Inflammatory macrophage treated with lipopolysaccharide for 1 hour (primary cell): ENCODE results near the gene LGSN.
"Not testable (repeated sequence)": the region's sequence is repeated elsewhere in the genome, so short reads cannot be mapped to it uniquely, and the experiment has no call there.

ENCODE experiments used
- DNase-seq, 2 donors: peaks; one replicate each; pipeline ENCODE4 v3.0.0-alpha.2; 2020 to 2022

The LGSN gene

DNA sequence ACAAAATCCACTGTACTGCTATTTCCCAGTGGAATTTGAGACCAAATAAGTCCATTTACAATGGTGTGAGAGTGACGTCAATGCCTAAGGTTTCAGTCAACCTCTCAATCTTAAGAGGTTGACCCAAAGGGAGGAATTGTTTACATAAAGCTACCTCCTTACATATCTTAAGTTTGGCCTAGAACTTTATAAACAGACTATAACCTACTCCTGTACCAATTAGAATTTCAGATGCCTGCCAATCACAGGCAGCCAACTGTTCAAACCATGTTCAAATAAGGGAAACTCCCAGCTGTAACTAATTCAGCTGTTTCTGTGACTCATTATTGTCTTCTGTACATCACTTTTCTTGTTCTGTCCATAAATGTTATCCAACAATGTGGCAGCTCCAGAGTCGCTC is 14.5 kb downstream of the LGSN start:
- DNase-seq: no peak

DNA sequence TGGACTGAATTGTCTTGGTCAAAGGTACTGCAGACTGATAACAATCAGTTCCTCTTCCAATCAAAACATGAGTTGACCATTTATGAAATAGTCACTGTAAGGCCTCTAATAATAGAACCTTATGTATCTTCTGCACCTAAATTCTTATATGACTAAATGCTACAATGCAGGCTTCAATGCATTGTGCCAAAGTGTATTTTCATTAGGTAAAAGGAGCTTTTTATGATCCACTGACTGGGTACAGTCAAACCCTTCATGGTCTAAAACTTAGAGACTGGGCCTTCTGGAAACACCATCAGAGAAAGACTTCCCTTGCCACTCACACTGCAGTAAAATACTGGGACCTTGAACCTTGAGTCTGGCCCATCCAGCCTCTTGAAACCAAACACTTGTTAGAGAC is 16.3 kb downstream of the LGSN start:
- DNase-seq: no peak

DNA sequence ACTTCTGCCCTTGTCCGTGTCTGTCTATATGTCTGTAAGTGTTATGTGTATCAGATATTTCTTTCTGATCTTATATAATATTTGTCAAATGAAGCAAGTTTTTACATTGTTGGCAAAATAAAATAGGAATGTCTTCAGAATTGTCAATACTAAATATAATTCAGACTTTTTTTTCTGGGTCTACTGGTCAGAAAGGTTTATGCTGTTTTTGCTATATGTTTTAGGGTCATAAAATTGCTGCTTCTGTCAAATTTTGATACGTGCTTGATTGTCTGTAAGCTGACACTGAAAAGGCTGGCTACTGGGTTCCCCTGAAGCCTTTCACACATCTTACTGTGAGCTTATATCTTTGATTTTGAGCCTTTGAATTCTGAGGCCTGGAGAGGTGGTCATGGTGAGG is 20.1 kb downstream of the LGSN start:
- no peak for DNase-seq

DNA sequence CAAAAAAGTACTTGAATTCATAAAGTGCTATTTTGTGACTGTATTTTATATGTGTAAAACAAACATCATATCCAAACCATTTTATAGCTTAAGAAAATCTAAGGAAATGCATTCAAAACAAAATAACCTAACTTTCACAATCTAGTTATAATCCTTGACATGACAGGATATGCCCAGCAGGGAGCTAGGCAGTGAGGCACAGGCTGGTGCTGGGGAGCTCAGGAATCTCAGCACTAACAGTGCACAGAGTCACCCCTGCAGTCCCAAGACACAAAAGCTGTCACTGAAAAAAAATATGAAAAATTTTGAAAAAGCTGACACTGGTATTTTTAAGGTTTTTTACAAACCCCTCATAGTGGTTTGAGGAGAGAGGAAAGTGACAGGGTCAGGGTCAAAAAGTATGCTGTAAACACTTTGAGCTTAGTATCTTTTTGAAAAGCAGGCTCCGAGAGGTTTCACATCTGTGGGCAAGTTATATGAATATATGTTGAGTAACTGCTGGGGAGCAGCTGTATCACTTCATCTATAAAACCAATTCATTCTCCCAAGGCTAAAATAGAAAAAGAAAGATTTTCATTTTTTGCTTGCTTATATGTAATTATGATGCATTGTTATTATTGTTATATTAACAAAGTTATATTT is 24.1 kb downstream of the LGSN start:
- DNase-seq: no peak

DNA sequence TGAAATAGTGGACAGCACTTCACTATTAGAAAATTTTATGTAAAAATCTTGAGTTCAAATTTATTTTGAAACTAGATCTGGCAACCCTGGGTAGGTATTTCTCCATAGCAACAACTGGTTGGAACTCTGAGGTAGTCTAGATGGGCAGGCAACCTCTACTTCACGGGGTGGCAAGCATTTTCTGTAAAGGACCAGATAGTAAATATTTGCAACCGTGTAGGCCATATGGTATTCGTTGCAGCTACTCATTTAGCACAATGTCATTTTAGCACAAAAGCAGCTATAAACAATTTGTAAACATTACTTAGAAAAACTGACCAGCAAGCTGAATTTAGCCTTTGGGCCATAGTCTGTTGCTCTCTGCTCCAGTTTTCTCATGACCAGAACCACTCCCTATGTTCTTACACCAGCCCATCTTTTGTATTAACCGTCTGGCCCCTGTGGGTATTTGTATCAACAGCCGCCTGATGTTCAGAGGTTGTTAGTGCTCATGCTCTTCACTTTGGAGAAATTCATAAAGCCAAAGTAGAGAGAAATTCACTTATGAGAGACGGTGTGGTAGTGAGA is 29.2 kb downstream of the LGSN start:
- DNase-seq: no peak

DNA sequence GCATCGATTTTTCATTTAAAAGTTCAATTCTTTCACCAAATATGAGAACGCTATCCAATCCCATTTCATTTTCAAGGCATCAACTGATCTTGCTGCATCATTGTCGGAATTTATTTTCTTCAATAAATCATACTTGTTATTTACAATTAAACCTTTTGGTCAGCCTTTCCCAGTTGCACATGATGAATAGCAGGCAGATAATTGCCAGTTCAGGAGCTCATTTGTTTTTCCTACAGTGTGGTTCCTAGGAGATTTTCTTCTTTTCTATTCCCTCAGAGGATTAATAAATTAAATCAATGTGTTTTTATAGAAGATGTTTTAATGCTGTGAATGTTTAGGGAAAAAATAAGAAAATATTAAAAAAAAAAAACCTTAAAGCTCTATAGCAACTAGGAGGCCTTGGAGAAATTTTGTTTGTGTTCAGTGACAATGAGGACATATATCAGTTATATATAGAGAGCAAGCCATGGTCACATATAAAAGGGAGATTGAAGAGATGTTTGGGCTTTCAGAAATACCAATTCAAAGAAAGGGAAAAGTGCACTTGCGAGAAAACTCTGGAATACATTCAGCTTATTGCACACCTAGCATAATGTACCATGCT is 30.4 kb downstream of the LGSN start:
- no peak for DNase-seq

DNA sequence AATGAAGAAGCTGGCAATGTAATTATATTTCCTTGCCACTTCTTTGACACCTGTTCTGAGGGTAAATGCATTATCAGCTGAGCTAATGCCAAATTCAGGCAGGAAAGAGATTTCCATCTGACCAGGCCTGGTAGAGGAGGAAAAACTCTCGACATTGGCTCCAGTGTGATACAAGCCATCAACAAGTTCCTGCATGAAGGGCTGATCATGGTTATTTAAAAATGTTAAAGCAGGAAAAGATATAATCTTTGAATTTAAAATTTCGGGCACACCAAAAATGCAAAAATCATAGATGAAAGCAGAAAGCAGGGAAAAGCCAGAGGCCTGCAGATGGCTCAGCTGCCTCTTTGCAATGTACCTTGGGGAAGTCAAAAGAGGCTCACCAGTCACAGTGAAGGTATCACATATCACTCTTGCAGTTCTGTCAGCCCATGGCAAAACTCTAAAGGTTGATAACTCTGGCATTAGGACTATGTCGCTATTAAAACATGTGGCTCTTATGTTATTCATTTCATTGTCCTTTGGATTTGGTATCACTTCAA is 39.1 kb downstream of the LGSN start:
- DNase-seq: no peak

DNA sequence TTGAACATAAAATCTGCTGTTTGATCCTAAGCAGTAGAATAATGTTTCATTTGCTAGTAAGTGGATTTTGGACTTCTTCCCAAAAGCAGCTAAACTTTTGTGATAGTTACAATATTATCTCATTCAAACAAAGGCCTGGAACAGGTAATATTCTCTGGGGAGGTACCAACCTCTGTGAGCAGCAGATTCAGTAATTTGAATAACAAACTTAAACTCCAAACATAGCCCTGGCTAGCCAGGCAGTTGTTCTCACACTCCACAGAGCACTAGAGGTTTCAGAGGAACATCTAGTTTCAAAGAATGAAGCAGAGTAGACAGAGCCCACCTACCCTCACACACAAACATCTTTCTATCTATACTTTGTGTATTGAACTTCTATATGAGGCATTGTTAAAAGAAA is 40.9 kb downstream of the LGSN start:
- no peak for DNase-seq

DNA sequence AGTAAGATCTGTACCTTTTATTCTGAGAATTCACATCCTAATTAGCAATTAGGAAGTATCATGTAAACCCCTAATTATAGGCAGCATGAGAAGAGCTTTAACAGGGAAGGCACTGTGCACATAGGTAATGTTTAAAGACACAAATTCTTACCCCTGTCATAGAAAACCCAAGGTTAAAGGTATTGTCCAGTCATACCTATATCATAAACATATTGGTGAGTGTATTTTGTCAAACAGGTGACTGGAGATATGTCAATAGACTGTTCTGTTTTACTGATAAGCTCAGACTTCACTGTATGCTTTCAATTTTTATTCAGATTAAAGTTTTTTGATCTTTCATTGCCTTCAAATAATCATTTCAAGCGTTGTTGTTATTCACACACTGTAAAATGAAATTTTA is 43.8 kb downstream of the LGSN start:
- DNase-seq: no peak

DNA sequence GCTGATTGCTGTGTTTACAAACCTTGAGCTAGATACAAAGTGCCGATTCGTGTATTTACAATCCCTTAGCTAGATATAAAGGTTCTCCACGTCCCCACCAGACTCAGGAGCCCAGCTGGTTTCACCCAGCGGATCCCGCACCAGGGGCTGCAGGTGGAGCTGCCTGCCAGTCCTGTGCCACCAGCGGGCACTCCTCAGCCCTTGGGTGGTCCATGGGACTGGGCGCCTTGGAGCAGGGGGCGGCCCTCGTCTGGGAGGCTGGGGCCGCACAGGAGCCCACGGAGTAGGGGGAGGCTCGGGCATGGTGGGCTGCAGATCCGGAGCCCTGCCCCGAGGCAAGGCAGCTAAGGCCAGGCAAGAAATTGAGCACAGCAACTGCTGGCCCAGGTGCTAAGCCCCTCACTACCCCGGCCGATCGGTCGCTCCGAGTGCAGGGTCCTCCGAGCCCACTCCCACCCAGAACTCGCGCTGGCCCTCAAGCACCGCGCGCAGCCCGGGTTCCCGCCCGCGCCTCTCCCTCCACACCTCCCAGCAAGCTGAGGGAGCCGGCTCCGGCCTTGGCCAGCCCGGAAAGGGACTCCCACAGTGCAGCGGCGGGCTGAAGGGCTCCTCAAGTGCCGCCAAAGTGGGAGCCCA is 44.9 kb downstream of the LGSN start:
- DNase-seq: not testable (repeated sequence)

DNA sequence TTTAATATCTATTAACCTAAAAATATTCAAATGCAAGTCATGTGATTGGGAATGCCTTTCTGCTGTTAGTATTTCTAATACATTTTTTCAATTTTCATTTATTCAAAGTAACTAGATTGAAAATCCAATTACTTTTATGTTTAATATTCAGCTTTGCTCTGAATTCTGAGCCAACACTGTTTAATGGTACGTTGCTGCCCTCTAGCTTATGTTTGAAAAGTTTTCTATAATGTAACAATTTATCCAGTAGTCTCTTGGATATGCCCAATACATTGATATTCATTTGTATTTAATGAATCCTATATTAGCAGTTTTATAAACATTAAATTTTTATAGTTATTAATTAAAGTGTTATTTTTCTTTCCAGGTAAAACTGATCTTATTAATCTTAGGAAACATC is 47.4 kb downstream of the LGSN start:
- no peak for DNase-seq

DNA sequence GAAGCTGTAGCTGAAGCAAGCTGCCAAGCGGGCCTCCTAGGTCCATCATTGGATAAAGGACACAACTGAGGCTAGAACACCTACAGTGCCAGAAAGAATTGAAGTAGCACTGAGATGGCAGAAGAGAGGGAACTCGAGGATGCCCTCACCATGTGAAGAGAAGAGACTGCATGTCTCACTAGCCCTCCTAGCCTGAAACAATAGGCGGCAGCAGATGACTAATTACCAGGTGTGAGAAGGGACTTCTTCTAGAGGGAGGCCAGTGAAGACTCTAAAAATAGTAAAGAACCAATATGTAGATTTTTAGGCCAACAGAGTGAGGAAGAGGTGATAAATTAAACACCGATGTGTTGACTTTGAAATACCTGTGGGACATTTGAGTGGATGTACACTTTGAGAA is 50.3 kb downstream of the LGSN start:
- no peak for DNase-seq

DNA sequence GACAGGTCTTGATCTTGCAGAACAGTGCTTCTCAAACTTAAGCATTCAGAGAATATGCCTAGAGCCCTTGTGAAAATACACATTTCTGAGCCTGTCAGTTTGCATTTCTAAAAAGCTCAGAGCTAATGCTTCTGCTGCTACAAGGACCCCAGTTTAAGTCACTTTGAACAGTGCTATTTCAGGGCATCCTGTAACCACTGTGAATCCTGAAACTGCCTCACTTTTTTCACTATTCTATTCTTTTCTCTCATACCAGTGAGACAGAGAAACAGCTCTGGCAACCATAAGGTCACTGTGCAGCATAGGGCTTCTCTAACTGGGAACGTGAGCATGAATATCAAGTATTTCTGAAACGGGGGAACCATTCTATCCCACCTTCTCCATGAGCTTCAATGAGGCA is 51.2 kb downstream of the LGSN start:
- no peak for DNase-seq

DNA sequence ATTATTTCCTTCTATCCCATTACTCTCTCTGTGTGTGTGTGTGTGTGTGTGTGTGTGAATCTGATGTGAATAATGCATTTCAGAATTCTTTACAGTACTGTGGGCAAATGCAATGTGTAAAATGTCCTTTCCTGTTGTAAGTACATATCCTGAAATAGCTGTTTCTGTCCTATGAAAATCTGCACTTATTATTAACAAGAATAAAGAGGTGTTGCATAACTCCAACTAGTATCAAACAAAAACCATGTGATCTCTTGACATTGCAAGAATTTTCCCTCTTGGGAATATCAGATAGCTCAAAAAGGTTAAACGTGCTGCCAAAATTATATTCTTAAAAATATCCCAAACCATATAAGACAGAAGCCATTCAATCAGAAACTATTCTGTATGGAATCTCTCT is 52.0 kb downstream of the LGSN start:
- no peak for DNase-seq

DNA sequence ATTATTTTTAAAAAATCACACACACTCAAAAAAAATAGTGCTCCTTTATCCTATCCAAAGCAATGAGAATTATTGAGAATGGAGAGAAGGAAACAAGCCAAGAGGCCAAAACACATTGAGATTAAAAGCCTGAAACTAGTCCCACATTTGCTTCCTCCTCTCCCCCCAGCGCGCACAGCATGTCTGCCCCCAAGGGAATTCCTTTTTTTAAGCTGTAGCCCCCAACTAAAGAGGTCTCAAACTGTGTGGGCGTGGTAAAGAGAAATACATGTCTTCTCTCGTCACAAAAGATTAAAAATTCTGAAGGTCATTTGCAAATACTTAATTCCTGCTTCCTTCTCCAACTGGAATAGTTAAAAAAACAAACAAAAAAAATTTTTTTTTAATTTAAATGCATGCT is 52.7 kb downstream of the LGSN start:
- DNase-seq: no peak

DNA sequence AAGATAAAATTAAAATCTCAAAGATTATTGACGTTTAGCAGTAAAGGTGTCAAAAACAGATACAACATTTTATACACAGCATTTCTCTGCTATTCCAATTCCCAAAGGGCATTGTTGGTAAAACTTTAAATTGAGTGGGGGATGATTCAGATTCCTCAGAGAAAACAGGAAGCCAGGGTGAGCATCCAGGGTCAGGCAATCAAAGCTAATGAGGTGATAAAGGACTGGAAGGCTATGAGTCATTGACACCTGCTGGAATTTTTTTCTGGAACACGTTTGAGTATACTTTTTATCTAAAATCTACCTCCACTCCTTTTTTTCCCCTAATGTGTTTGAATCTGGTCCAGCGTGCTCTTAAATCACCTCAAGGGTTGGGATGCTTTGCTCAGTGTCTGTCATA is 56.3 kb downstream of the LGSN start:
- DNase-seq: no peak

DNA sequence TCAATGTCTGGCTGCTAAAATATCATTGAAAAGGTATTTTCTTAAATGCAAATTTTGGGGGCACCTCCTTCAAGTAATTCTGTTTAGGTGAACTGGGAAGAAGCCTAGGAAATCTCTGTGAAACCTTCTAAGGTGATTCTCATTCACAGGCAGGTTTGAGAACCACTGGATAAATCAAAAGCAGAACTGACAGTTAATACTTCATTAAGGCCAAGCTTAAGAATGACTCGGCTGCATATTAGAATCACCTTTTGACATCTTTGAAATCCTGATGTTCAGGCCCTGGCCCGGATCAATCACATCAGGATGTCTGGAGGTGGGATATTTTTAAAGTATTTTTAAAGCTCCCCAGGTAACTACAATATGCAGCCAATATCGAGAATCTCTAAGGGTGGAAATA is 58.0 kb downstream of the LGSN start:
- no peak for DNase-seq

DNA sequence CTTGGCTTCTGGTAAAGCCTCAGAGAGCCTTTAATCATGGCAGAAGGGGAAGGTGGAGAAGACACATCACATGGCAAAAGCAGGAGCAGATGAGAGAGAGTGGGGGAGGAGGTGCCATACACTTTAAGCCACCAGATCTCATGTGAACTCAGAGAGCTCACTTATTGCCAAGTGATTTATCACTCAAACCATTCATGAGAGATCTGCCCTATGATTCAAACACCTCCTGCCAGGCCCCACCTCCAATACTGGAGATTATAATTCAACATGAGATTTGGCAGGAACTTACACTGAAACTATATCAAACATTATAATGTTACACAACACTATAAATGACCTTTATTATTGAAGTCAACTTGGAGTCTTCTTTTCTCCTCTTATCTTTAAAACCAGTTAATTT is 60.6 kb downstream of the LGSN start:
- DNase-seq: no peak

DNA sequence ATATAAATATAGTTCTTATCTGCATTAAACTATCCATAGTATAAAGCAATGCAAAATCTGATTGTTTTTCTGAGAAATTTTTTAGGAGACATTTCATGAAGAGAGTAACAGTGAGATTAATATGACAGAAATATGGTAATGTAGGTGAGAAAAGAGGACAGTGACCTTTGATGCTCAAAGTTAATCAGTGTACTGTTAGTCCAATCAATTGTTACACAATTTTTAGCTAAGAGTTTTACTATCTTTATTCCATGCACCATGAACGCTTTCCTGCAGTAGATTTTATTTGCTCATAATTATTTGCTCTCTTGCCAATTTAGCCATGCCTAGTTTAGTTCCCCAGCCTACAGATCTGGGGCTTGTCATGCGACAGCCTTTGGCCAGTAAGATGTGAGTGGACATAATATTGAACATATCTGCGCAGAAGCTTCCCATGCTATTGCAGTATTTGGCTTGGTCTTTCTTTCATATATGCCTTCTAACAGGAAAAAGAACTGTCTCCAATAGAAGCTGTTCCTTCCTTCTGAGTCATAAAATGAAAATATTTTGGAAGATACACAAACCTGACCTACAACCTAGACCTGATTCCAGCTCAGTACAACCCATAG is 69.8 kb downstream of the LGSN start:
- DNase-seq: no peak

DNA sequence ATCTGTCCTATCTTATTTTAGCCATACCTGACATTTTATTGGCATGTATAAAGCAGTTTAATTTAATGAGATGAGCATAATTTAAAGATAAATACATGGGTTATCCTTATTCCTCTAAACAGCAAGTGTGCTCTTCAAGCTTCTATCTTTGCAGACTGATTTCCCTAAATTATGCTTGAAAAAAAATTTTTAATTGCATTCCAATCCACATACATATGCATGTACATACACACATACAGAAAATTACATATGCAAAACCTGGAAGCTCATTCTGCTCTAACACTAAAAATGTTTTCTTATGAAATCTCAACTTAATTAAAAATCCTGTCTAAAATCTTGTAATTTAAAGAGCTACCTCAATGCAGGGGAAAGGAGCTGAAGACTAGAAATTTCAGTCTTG is 73.2 kb downstream of the LGSN start:
- DNase-seq: no peak

DNA sequence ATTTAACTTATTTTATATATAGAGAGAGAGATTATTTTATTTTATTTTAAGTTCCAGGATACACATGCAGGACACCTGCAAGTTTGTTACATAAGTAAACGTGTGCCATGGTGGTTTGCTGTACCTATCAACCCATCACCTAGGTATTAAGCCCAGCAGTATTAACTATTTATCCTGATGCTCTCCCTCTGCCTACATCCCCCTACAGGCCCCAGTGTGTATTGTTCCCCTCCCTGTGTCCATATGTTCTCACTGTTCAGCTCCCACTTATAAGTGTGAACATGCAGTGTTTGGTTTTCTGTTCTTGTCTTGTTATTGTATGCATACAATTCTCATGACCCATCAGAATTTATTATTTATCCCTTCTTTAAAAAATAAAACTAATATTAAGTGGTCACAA is 73.9 kb downstream of the LGSN start:
- no peak for DNase-seq

DNA sequence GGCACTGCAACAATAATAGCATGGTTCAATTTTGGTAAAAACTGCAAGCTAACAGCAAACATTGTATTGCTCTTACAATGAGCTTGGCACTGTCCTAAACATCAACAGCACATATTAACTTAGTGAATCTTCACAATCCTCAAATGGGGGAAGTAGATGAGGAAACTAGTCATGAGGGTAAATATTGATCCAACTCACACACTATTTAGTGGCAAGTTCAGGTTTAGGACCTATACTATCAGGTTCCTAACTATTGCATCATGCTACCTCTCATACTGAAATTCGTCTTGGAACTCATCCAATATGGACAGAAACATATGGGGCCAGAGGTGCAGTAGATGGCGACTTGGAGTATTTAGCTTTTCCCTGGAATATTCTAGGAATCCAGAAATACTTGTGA is 74.4 kb downstream of the LGSN start:
- no peak for DNase-seq

DNA sequence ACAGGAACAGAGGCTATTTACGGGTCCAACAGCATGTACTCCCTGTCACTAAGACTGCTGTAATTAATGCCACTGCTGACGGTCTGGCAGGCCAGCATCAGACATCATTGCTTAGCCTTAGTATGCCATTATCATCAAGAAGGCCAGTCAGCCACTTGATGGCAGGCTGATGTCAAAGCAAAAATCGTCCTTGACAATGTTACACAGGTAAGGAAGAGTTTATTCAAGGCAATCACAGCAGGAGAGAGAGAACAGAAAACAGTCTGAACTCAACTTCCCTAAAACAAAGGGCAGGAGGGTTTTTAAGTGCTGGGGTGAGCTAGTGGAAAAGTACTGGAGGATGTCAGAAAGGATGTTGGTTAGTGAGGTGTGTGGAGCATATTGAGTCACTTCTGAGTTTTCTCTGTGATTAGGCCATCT is 83.4 kb downstream of the LGSN start:
- no peak for DNase-seq

DNA sequence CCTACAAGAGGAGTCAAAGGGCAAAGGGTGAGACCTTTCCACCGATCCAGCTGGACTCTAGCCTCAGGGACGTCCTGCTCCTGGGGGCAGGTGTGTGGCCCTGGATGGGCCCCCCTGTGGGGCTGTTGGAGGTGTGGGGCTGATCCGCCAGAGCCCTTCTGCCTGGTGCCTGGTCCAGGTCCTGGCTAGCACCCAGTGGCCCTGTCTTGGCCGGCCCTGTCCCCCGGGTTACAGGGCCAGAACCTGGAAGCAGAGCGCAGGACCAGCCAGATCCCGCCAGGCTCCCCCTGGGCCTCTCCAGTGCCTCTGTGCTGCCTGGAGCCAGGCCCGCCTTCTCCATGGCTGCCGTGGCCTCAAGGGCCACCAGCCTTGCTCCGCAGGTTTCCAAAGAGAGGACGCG is 89.3 kb downstream of the LGSN start:
- DNase-seq: not testable (repeated sequence)
